ENCODE measurements around the gene CACHD1. TPM values are rescaled to one million over a fixed set of nuclear protein-coding genes. Genes with fewer than 3 reads are reported as not detected.

The CACHD1 gene
- total and polyA plus RNA-seq, 3 donors from 2014 or later: 7.4 to 10.3 (median 8.3) TPM

GRCh38 chr1:64530969-64531692 lies 61.2 kb downstream of the CACHD1 start:
- DNase-seq: no peak
- no peaks in the 10 kb centered on the region for H3K36me3 ChIP-seq (ENCODE audit: low read depth, missing control alignments)
- intact Hi-C loops (cut with DNase I; ENCODE audit: low total_unique reads): no loop called here

DNA sequence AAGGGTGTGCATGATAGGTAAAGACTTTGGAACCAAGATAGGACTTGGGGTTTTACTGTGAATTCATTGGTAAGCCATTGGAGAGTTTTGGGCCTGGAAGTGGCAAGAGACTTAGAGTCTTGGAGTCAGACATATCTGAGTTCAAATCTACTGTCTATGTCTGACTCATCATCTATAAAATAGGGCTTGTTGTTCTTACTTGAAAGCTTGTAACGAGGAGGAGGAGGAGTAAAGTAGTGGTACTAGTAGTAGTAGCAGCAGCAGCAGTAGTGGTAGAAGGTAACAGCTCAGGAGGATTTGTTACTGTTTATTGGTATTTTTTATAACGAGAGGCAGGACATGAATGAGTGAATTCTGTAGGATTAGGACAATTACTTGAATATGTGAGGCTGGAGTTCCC lies 62.7 kb downstream of the CACHD1 start:
- no peaks in the 10 kb centered on the region for H3K27me3 ChIP-seq
- no peaks in the 10 kb centered on the region for H3K4me1 ChIP-seq
- H3K4me3 ChIP-seq: no peak overlapping the region
- no peak overlapping the region for H3K27ac ChIP-seq
- intact Hi-C loops (cut with DNase I; ENCODE audit: low total_unique reads): no loop called here
- 86 to 95% methylated on average over 2 of the region's 2 CpGs for WGBS, 2 donors
- DNase-seq: no peak
- TF ChIP-seq, protein P1, sequence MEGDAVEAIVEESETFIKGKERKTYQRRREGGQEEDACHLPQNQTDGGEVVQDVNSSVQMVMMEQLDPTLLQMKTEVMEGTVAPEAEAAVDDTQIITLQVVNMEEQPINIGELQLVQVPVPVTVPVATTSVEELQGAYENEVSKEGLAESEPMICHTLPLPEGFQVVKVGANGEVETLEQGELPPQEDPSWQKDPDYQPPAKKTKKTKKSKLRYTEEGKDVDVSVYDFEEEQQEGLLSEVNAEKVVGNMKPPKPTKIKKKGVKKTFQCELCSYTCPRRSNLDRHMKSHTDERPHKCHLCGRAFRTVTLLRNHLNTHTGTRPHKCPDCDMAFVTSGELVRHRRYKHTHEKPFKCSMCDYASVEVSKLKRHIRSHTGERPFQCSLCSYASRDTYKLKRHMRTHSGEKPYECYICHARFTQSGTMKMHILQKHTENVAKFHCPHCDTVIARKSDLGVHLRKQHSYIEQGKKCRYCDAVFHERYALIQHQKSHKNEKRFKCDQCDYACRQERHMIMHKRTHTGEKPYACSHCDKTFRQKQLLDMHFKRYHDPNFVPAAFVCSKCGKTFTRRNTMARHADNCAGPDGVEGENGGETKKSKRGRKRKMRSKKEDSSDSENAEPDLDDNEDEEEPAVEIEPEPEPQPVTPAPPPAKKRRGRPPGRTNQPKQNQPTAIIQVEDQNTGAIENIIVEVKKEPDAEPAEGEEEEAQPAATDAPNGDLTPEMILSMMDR (IDR thresholded peaks at IDR 0.05): no peak
- TF ChIP-seq POLR2A (IDR thresholded peaks at IDR 0.05): no peak
- H3K36me3 ChIP-seq (ENCODE audit: low read depth, missing control alignments): no peaks in the 10 kb centered on the region
- H3K9me3 ChIP-seq: no peaks in the 10 kb centered on the region

More at GRCh38 chr1:64530969-64531692, 61.2 kb downstream of the CACHD1 start:
- Histone ChIP-seq H3K4me3 (no peak overlapping the region), H3K9me3 (no peaks in the 10 kb centered on the region), H3K4me1 (peaks cover 5% of the 10 kb centered on the region), H3K27me3 (no peaks in the 10 kb centered on the region), H3K27ac (no peak overlapping the region)
- TF ChIP-seq, protein P1 (IDR thresholded peaks at IDR 0.05): no peak
- TF ChIP-seq POLR2A (IDR thresholded peaks at IDR 0.05): no peak

DNA sequence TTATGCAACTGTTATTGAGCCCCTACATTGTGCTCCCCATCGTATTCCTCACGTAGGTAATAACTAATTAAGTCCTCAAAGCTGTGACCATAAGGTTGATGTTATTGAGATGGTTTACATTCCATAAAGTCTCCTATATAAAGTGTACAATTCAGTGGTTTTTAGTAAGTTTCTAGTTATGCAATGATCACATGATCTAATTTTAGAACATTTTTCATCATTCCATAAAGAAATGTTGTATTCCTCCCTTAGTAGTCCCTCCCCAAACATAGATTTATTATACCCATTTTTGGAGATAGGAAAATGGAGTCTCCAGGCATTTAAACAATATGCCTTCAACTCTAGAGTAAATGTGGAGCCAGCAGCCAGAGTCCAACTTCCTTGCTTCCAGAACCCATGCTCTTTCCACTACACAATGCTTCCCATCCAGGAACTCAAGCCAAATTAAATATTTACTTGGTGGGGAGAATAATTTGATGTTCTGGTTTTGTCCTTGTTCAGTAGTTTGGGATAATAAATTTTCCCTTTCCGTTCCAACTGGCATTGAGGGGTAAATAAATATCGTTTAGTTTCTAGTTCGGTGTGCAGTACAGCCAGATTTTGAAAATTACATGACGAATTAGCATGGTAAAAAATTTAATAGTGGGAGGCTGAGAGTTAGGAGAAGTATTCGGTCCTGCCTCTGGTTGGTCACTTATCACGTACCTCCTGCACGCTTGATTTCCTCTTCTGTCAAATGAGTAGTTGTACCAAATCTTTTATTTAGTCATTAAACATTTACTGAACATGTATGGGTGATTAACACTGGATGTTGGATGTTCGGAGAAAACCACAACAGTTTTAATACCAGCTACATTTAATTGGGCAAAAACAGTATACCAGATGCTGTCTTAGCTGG lies 66.3 kb downstream of the CACHD1 start:
- WGBS, 2 donors: 52 to 53% methylated on average over 10 of the region's 10 CpGs
- Histone ChIP-seq H3K4me1 (peaks cover 19% of the 10 kb centered on the region), H3K9me3 (no peaks in the 10 kb centered on the region), H3K36me3 (ENCODE audit: low read depth, missing control alignments) (no peaks in the 10 kb centered on the region), H3K27ac (peak overlapping the region in 1 of 2 donors; percentile 52), H3K27me3 (no peaks in the 10 kb centered on the region), H3K4me3 (no peak overlapping the region)
- intact Hi-C loops (cut with DNase I; ENCODE audit: low total_unique reads): no loop called here
- no peak for DNase-seq
- TF ChIP-seq POLR2A (IDR thresholded peaks at IDR 0.05): no peak
- TF ChIP-seq, protein P1 (IDR thresholded peaks at IDR 0.05): no peak

- H3K9me3 ChIP-seq: no peaks in the 10 kb centered on the region
- H3K27ac ChIP-seq: peak overlapping the region in 1 of 2 donors; percentile 52
- no peaks in the 10 kb centered on the region for H3K27me3 ChIP-seq
- no peak for DNase-seq
- 78 to 84% methylated on average over 8 of the region's 8 CpGs for WGBS, 2 donors
- H3K4me1 ChIP-seq: peaks cover 19% of the 10 kb centered on the region
- TF ChIP-seq, protein P1 (IDR thresholded peaks at IDR 0.05): no peak
- no peak for TF ChIP-seq POLR2A (IDR thresholded peaks at IDR 0.05)
- intact Hi-C loops (cut with DNase I; ENCODE audit: low total_unique reads): no loop called here
- H3K36me3 ChIP-seq (ENCODE audit: low read depth, missing control alignments): no peaks in the 10 kb centered on the region
- no peak overlapping the region for H3K4me3 ChIP-seq
Observed at GRCh38 chr1:64536836-64537490, 67.0 kb downstream of the CACHD1 start.
